IMR-90 (cell line): Measurements from ENCODE around the gene PBX4. TPM values are rescaled to one million over a fixed set of nuclear protein-coding genes. Genes with fewer than 3 reads are reported as not detected.

Source experiments
- ATAC-seq: fragments of 200-7000 bp; cut with Tn5 transposase; 2 replicates; pipeline ENCODE4 v1.9.1; 2020; ENCODE audit warnings: low read depth, mild to moderate bottlenecking, moderate library complexity
- BruUV-seq: library from RNA; stranded (reverse); fragments of 400-500 nt; replicated peaks from 2 replicates; lab custom pipeline; 2021; lab: Mats Ljungman, UMichigan
- CTCF ChIA-PET: fragments of 300-600 bp; formaldehyde crosslinking; extraction: SDS; loops from one replicate; lab custom pipeline; 2021; ENCODE audit warnings: antibody characterized with exemption; lab: Yijun Ruan, JAX
- POLR2A ChIA-PET: fragments of 300-600 bp; sonication (Branson Sonifier 250); formaldehyde crosslinking; loops from one replicate; lab custom pipeline; 2022; ENCODE audit warnings: antibody characterized with exemption; ENCODE audit not compliant: unreplicated experiment; lab: Charles Lee
- DNase-seq: peaks from one replicate; pipeline ENCODE4 v3.0.0; 2013
- H2AFZ ChIP-seq: replicated peaks from 2 replicates; pipeline ENCODE3; 2013; ENCODE audit warnings: low read length, mild to moderate bottlenecking; ENCODE audit not compliant: poor library complexity
- H2AK5ac ChIP-seq: 2 replicates; pipeline ENCODE4 v1.6.1; 2013; ENCODE audit warnings: low read depth, low read length, inconsistent platforms
- H2AK9ac ChIP-seq: replicated peaks from 2 replicates; pipeline ENCODE3; 2013; ENCODE audit warnings: mild to moderate bottlenecking, low read depth, low read length, moderate library complexity; ENCODE audit not compliant: poor library complexity
- H2BK120ac ChIP-seq: 2 replicates; pipeline ENCODE4 v1.6.1; 2013; ENCODE audit warnings: low read depth, low read length, inconsistent platforms
- H2BK15ac ChIP-seq: 3 replicates; pipeline ENCODE4 v1.6.1; 2013; ENCODE audit warnings: low read depth, low read length, inconsistent platforms
- H2BK20ac ChIP-seq: 2 replicates; pipeline ENCODE4 v1.6.1; 2013; ENCODE audit warnings: low read depth, mild to moderate bottlenecking, inconsistent platforms, low read length, moderate library complexity
- H2BK5ac ChIP-seq: 2 replicates; pipeline ENCODE4 v1.6.1; 2013; ENCODE audit warnings: mild to moderate bottlenecking, low read depth, low read length, inconsistent platforms; ENCODE audit not compliant: poor library complexity, severe bottlenecking
- H3K14ac ChIP-seq: replicated peaks from 2 replicates; pipeline ENCODE4 v1.6.1; 2013; ENCODE audit warnings: low read depth, low read length, inconsistent platforms
- H3K18ac ChIP-seq: 2 replicates; pipeline ENCODE4 v1.6.1; 2013; ENCODE audit warnings: low read depth, low read length, control low read depth
- H3K23ac ChIP-seq: 2 replicates; pipeline ENCODE4 v1.6.1; 2013; ENCODE audit warnings: low read depth, low read length, inconsistent platforms
- H3K27ac ChIP-seq: 2 replicates; pipeline ENCODE4 v1.5.1; 2013; ENCODE audit warnings: mild to moderate bottlenecking, control low read depth, low read length; ENCODE audit not compliant: insufficient read depth
- H3K27me3 ChIP-seq: 2 replicates; pipeline ENCODE4 v1.6.1; 2013; ENCODE audit warnings: low read length; ENCODE audit not compliant: control insufficient read depth, insufficient read depth
- H3K36me3 ChIP-seq: 2 replicates; pipeline ENCODE4 v1.6.1; 2013; ENCODE audit warnings: low read length, mixed read lengths; ENCODE audit not compliant: control insufficient read depth, insufficient read depth
- H3K4ac ChIP-seq: 2 replicates; pipeline ENCODE4 v1.6.1; 2013; ENCODE audit warnings: low read depth, low read length, inconsistent platforms
- H3K4me1 ChIP-seq: 2 replicates; pipeline ENCODE4 v1.6.1; 2013; ENCODE audit warnings: low read length, mixed read lengths; ENCODE audit not compliant: control insufficient read depth, insufficient read depth
- H3K4me2 ChIP-seq: 2 replicates; pipeline ENCODE4 v1.6.1; 2013; ENCODE audit warnings: low read depth, mild to moderate bottlenecking, control low read depth, low read length, moderate library complexity
- H3K4me3 ChIP-seq: 2 replicates; pipeline ENCODE4 v1.5.1; 2013; ENCODE audit warnings: low read depth, mild to moderate bottlenecking, control low read depth, low read length, moderate library complexity; ENCODE audit not compliant: insufficient read depth
- H3K56ac ChIP-seq: 2 replicates; pipeline ENCODE4 v1.6.1; 2013; ENCODE audit warnings: low read length, inconsistent platforms; ENCODE audit not compliant: insufficient read depth; ENCODE audit errors: extremely low read depth
- H3K79me1 ChIP-seq, 2 experiments: 2 replicates each; pipeline ENCODE4 v1.6.1; 2013; ENCODE audit warnings: low read length in 2 of 2, inconsistent platforms in 1 of 2, low read depth in 1 of 2
- H3K9ac ChIP-seq: 2 replicates; pipeline ENCODE4 v1.6.1; 2013; ENCODE audit warnings: low read depth, low read length, control low read depth
- H3K9me1 ChIP-seq: 2 replicates; pipeline ENCODE4 v1.6.1; 2013; ENCODE audit warnings: low read length, inconsistent platforms; ENCODE audit not compliant: insufficient read depth
- H3K9me3 ChIP-seq: 2 replicates; pipeline ENCODE4 v1.6.1; 2013; ENCODE audit warnings: low read length; ENCODE audit not compliant: control insufficient read depth, insufficient read depth
- H4K20me1 ChIP-seq: 2 replicates; pipeline ENCODE4 v1.6.1; 2013; ENCODE audit warnings: low read length, inconsistent platforms; ENCODE audit not compliant: insufficient read depth
- H4K5ac ChIP-seq: 2 replicates; pipeline ENCODE4 v1.6.1; 2013; ENCODE audit warnings: mild to moderate bottlenecking, low read depth, low read length, control low read depth
- H4K8ac ChIP-seq, 2 experiments: 2 replicates each; pipeline ENCODE4 v1.6.1; 2013; ENCODE audit warnings: low read depth in 2 of 2, low read length in 2 of 2, control low read depth in 1 of 2, inconsistent platforms in 1 of 2
- H4K91ac ChIP-seq: 2 replicates; pipeline ENCODE4 v1.6.1; 2013; ENCODE audit warnings: low read depth, low read length, inconsistent platforms; ENCODE audit not compliant: insufficient read depth
- CHD1 ChIP-seq: IDR thresholded peaks from 2 replicates; pipeline ENCODE4 v1.6.1; 2012; ENCODE audit warnings: low read depth, low read length, improper control_type of control experiment
- ELK1 ChIP-seq: fragments of 150-350 bp; IDR thresholded peaks from 2 replicates; pipeline ENCODE4 v1.6.1; 2016; ENCODE audit warnings: low read depth, mild to moderate bottlenecking, low read length, moderate library complexity, borderline replicate concordance
- FOS ChIP-seq: fragments of 150-350 bp; IDR thresholded peaks from 2 replicates; pipeline ENCODE4 v1.6.1; 2016; ENCODE audit warnings: low read depth, low read length
- MAFK ChIP-seq: IDR thresholded peaks from 2 replicates; pipeline ENCODE4 v1.6.1; 2012; ENCODE audit warnings: low read depth, low read length, improper control_type of control experiment
- MAZ ChIP-seq: IDR thresholded peaks from 2 replicates; pipeline ENCODE4 v1.6.1; 2012; ENCODE audit warnings: low read depth, mild to moderate bottlenecking, low read length, improper control_type of control experiment, moderate library complexity, borderline replicate concordance
- RAD21 ChIP-seq: IDR thresholded peaks from 2 replicates; pipeline ENCODE4 v1.6.1; 2012; ENCODE audit warnings: low read length, improper control_type of control experiment
- SMC3 ChIP-seq: fragments of 150-350 bp; IDR thresholded peaks from 2 replicates; pipeline ENCODE4 v1.6.1; 2016; ENCODE audit warnings: low read depth, mild to moderate bottlenecking, antibody characterized with exemption, low read length, moderate library complexity
- USF2 ChIP-seq: fragments of 150-350 bp; IDR thresholded peaks from 2 replicates; pipeline ENCODE4 v1.6.1; 2017; ENCODE audit warnings: mild to moderate bottlenecking, antibody characterized with exemption, low read length, low read depth
- WGBS, 2 experiments: methylation state at CpG; one replicate each; pipeline versions ENCODE4 v1.1.5 to v1.1.7; 2013; ENCODE audit warnings: missing lambda C conversion rate in 2 of 2; ENCODE audit not compliant: insufficient read length in 1 of 2; ENCODE audit errors: extremely low coverage in 2 of 2; 5-methylcytosine and 5-hydroxymethylcytosine counted together
- dilution Hi-C: fragments of 300-500 bp; cut with HindIII; formaldehyde crosslinking; loops from one replicate; pipeline ENCODE4 v1.14.3; 2018; ENCODE audit warnings: low sequenced_read_pairs; ENCODE audit not compliant: unreplicated experiment
- in situ Hi-C: fragments of 300-500 bp; cut with MboI; formaldehyde crosslinking; loops from 3 replicates; pipeline ENCODE4 v1.14.3; 2019; ENCODE audit warnings: low sequenced_read_pairs, inconsistent platforms, mixed read lengths
- intact Hi-C: fragments of 100-400 bp; cut with micrococcal nuclease; formaldehyde crosslinking; loops from 2 replicates; pipeline ENCODE4 v1.10.0; 2022
- polyA plus RNA-seq, 3 experiments: library from polyadenylated mRNA; depleted of rRNA; stranded (reverse); fragments of >200 nt; gene quantifications; 2 replicates each; pipeline ENCODE4 v1.2.3, GENCODE V29; 2012; ENCODE audit warnings: low replicate concordance in 1 of 3
- total RNA-seq: library from RNA; depleted of rRNA; stranded (reverse); fragments of >200 nt; gene quantifications from 2 replicates; pipeline ENCODE4 v1.2.3, GENCODE V29; 2012

PBX4 gene
- total and polyA plus RNA-seq, 2 of the 4 experiments (the other 2 are of a cell fraction), result 0.90 to 2.9 TPM

- in situ Hi-C loops (loop anchor here (25.0 kb wide), 1 partner anchor 249 kb away; no protein-coding TSS in a partner anchor), dilution Hi-C loops (no loop called here), intact Hi-C loops (no loop called here)
- H2BK20ac ChIP-seq, result no peak overlapping the region
- H3K27ac ChIP-seq, result no peak overlapping the region
- no peaks in the 10 kb centered on the region for H4K20me1 ChIP-seq
- no peak overlapping the region for H3K56ac ChIP-seq
- H4K8ac ChIP-seq, result no peak overlapping the region
- no peak for ATAC-seq
- H2AK9ac ChIP-seq, result peak overlapping the region; percentile 61
- no peak overlapping the region for H3K23ac ChIP-seq
- no peak overlapping the region for H4K91ac ChIP-seq
- CTCF ChIA-PET, result no interaction called here
- no peaks in the 10 kb centered on the region for H3K4me1 ChIP-seq
- H2BK5ac ChIP-seq, result no peak overlapping the region
- H3K4ac ChIP-seq, result no peak overlapping the region
- no peak for DNase-seq
- peaks cover 0 to 4% of the 10 kb centered on the region in 2 experiments; a peak in 2 of 4 replicates for H3K79me1 ChIP-seq
- H3K18ac ChIP-seq, result no peak overlapping the region
- no peak overlapping the region for H4K5ac ChIP-seq
- H3K4me2 ChIP-seq, result no peak overlapping the region
- H2BK120ac ChIP-seq, result no peak overlapping the region
- whole genome bisulfite sequencing, 2 experiments, result 90% methylated on average over 2 of the region's 9 CpGs; no CpG with 5 or more reads in 1 of the 2 experiments
- no peak overlapping the region for H2AFZ ChIP-seq
- no peak overlapping the region for H3K4me3 ChIP-seq
- H3K9me1 ChIP-seq, result no peaks in the 10 kb centered on the region; the same call in 1 of the 2 replicates
- no peak overlapping the region for H3K9ac ChIP-seq
- H2AK5ac ChIP-seq, result no peak overlapping the region
- no peaks in the 10 kb centered on the region for H3K9me3 ChIP-seq
- peaks cover 43% of the 10 kb centered on the region for H3K36me3 ChIP-seq
- H3K27me3 ChIP-seq, result no peaks in the 10 kb centered on the region
- TF ChIP-seq ELK1 (no peak), MAZ (no peak), MAFK (no peak), SMC3 (no peak), FOS (no peak), CHD1 (no peak), RAD21 (no peak), USF2 (no peak)
- no TSS peak for BruUV-seq
- no peak overlapping the region for H3K14ac ChIP-seq
- POLR2A ChIA-PET, result no interaction called here
- no peak overlapping the region for H2BK15ac ChIP-seq
Observed at GRCh38 chr19:19636573-19637185, 18.2 kb upstream of the PBX4 start.
